Small intestine (tissue), 7 donors: ENCODE data around the gene POU2AF2. TPM values are rescaled to one million over a fixed set of nuclear protein-coding genes. Genes with fewer than 3 reads are reported as not detected.
A peak's percentile ranks its signal among the peaks of the same experiment; 100 is the strongest.
"Not testable (repeated sequence)": the region's sequence is repeated elsewhere in the genome, so short reads cannot be mapped to it uniquely, and the experiment has no call there.

ENCODE experiments used
- DNase-seq, 2 donors: peaks; one replicate each; pipeline versions ENCODE4 v3.0.0 to v3.0.0-alpha.2; 2013
- FAIRE-seq: peaks from 2 replicates; lab custom pipeline; 2012; peaks lifted over from hg19 to GRCh38; lab: Jason Lieb, UNC
- H3K27ac ChIP-seq, 3 donors: one replicate each; pipeline ENCODE4 v1.5.1; 2013; ENCODE audit warnings: low read length in 2 of 3, mild to moderate bottlenecking in 2 of 3, control low read depth in 1 of 3, inconsistent platforms in 1 of 3, low read depth in 1 of 3, moderate library complexity in 1 of 3
- H3K27me3 ChIP-seq, 3 donors: one replicate each; pipeline ENCODE4 v1.6.1; 2013; ENCODE audit warnings: low read length in 3 of 3, inconsistent platforms in 1 of 3; ENCODE audit not compliant: control insufficient read depth in 3 of 3, insufficient read depth in 3 of 3
- H3K36me3 ChIP-seq, 3 donors: one replicate each; pipeline ENCODE4 v1.6.1; 2013; ENCODE audit warnings: low read length in 3 of 3, inconsistent platforms in 1 of 3, low read depth in 1 of 3, mild to moderate bottlenecking in 1 of 3, moderate library complexity in 1 of 3; ENCODE audit not compliant: control insufficient read depth in 3 of 3, insufficient read depth in 2 of 3
- H3K4me1 ChIP-seq, 3 donors: one replicate each; pipeline ENCODE4 v1.6.1; 2013; ENCODE audit warnings: low read length in 2 of 3, inconsistent platforms in 1 of 3, low read depth in 1 of 3, mild to moderate bottlenecking in 1 of 3, moderate library complexity in 1 of 3; ENCODE audit not compliant: control insufficient read depth in 3 of 3, insufficient read depth in 2 of 3
- H3K4me3 ChIP-seq, 3 donors: one replicate each; pipeline ENCODE4 v1.5.1; 2013; ENCODE audit warnings: low read length in 3 of 3, control low read depth in 1 of 3, inconsistent platforms in 1 of 3, low read depth in 1 of 3, mild to moderate bottlenecking in 1 of 3, moderate library complexity in 1 of 3
- H3K9me3 ChIP-seq, 2 donors: one replicate each; pipeline ENCODE4 v1.6.1; 2013; ENCODE audit warnings: low read depth in 1 of 2, low read length in 1 of 2; ENCODE audit not compliant: control insufficient read depth in 2 of 2, insufficient read depth in 1 of 2
- WGBS, 3 donors: extraction: QIAGEN DNeasy Blood & Tissue Kit; methylation state at CpG; one replicate each; pipeline ENCODE4 v1.1.7; 2013; 5-methylcytosine and 5-hydroxymethylcytosine counted together
- polyA plus RNA-seq, 4 donors: library from polyadenylated mRNA; stranded (reverse) in 3 of 4; unstranded in 1 of 4; fragments of 200-250 nt in 3 of 4; fragments of 120-200 nt in 1 of 4; gene quantifications; one replicate each; pipeline versions ENCODE4 v1.2.1 to v1.2.3, GENCODE V29; 2013
- donor health status: healthy with polysubstance abuse.
- donor health status: control.
- donor health status: control.
- donor health status: Bipolar disorder and iron deficiency.
- donor health status: healthy.

POU2AF2 gene
- polyA plus RNA-seq, 4 donors = 0.46 to 2.7 (median 1.2) TPM

DNA sequence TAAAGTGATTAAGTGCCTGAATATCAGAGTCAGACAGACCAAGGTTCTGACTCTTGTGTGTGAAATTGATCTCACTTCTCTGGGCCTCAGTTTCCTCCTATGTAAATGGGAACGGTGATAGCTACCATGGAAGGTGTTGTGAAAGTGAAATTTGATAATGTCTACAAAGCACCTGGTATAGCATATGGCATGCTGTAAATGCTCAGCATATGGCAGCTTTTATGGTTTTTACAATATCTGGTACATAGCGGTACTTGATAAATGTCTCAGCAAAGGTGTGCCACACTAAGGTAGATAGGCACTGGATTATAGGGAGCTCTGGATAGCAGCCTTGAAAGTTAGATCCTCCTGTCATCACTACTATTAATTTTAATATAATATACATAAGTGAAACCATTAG is 19.9 kb downstream of the POU2AF2 start:
- Histone ChIP-seq H3K27ac (no peak overlapping the region), H3K4me1 (no peaks in the 10 kb centered on the region), H3K36me3 (no peaks in the 10 kb centered on the region), H3K27me3 (no peaks in the 10 kb centered on the region), H3K4me3 (no peak overlapping the region), H3K9me3 (no peaks in the 10 kb centered on the region)
- peak; percentile 36 to 38 for DNase-seq
- WGBS, 3 donors = 21 to 61% (median 42%) methylated on average over 2 of the region's 2 CpGs
- no peak for FAIRE-seq

DNA sequence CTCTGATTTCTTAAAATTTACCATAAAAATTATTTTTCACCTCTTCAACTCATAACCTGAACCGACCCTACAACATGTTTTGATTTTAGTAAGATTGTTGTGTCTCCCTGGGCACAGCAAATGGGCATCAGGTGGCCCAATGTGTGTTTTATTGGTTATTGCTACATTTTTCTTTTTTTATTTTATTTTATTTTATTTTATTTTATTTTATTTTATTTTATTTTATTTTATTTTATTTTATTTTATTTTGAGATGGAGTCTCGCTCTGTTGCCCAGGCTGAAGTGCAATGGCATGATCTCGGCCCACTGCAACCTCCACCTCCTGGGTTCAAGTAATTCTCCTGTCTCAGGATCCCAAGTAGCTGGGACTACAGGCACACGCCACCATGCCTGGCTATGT is 22.8 kb downstream of the POU2AF2 start:
- 44 to 73% (median 60%) methylated on average over 4 of the region's 4 CpGs for WGBS, 3 donors
- not testable (repeated sequence) for H3K4me1 ChIP-seq, H3K36me3 ChIP-seq, H3K27me3 ChIP-seq, H3K4me3 ChIP-seq, FAIRE-seq, H3K27ac ChIP-seq, H3K9me3 ChIP-seq, DNase-seq

DNA sequence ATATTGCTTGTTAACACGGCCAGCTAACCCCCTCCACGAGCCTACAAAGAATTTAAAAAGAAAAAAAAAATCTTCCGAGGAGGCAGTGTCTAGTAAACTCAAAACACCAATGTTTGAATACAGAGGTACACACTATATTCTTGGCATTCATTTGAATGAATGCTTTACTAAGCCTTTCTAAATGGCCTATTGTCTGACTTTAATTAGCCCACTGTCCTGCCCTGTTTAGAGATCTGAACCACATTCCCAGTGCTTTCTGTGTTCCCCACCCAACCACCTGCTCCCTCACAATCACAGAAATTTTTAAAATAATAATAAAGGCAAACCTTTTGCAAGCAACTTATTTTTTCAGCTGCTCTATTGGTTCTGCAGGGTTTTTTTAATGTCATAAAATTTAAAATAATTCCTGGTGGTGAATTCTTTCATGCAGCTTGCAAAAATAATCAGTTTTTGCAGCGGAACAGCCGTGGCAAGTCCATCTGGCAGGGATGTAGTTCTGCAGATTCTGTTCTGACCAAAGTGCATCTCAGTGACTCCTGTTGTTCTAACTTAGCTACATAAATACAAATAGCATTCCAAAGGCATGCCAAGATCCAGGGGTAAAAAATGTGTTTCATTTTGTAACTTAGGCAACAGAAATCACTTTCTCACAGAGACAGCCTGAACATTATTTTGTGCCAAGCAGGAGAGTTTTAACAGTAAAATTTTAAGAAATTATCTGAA is 23.8 kb downstream of the POU2AF2 start:
- Histone ChIP-seq H3K4me3 (no peak overlapping the region), H3K27ac (no peak overlapping the region), H3K4me1 (no peaks in the 10 kb centered on the region), H3K36me3 (no peaks in the 10 kb centered on the region), H3K27me3 (no peaks in the 10 kb centered on the region), H3K9me3 (no peaks in the 10 kb centered on the region)
- FAIRE-seq (no peak), DNase-seq (peak in 1 of 2 donors; percentile 16)
- 58 to 61% (median 60%) methylated on average over 5 of the region's 5 CpGs for WGBS, 3 donors

DNA sequence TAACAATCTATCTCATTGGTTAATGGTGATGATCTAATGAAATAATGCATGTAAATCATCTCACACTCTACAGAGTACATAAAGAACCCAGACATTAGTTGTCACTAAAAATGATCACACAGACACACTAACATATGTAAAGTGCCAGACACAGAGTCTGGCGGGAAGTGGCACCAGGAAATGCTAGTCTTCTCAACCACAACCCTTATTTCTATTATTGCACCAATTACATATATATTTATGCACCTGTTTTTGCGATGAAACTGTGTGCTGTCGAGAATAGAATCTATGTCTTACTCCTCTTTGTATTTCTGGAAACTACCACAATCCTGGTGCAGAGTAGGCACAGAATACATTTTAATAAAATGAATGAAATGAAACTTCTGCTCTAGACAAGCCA is 26.9 kb downstream of the POU2AF2 start:
- no peaks in the 10 kb centered on the region for H3K36me3 ChIP-seq
- 81 to 90% (median 82%) methylated on average over 3 of the region's 3 CpGs for WGBS, 3 donors
- DNase-seq = no peak
- no peak for FAIRE-seq
- H3K27me3 ChIP-seq = no peaks in the 10 kb centered on the region
- no peaks in the 10 kb centered on the region for H3K9me3 ChIP-seq
- H3K27ac ChIP-seq = no peak overlapping the region
- H3K4me1 ChIP-seq = no peaks in the 10 kb centered on the region
- H3K4me3 ChIP-seq = no peak overlapping the region

DNA sequence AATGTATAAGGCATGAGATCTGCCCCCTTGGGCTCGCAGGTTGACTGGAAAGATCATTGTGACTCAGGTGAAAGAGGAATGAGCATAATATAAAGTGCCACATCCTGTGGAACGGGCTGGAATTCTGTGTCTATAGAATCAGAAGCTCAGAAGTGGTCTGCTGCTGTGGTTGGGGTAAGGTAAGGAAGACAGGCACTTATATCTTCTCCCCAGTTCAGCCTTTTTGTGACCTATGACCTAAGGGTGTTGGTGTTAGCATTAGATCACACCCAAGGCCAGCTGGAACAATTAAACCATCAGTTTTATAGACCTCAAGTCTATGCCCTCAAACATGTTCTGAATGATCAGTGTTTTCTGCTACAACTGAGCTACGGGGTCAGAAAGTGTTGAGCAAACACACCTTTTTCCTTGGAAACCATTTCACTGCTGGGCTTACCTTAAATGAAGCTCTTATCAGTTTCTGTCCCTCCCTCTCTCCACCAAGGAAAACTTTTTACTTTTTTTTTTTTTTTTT is 37.1 kb downstream of the POU2AF2 start:
- DNase-seq (peak; percentile 62 to 68), FAIRE-seq (no peak)
- Histone ChIP-seq H3K9me3 (no peaks in the 10 kb centered on the region), H3K36me3 (no peaks in the 10 kb centered on the region), H3K4me3 (no peak overlapping the region), H3K27me3 (no peaks in the 10 kb centered on the region), H3K4me1 (peaks cover 0 to 37% (median 0%) of the 10 kb centered on the region in 3 donors), H3K27ac (peak overlapping the region in 1 of 3 donors; percentile 18)
- WGBS, 3 donors = 19 to 57% (median 20%) methylated on average over 3 of the region's 3 CpGs

DNA sequence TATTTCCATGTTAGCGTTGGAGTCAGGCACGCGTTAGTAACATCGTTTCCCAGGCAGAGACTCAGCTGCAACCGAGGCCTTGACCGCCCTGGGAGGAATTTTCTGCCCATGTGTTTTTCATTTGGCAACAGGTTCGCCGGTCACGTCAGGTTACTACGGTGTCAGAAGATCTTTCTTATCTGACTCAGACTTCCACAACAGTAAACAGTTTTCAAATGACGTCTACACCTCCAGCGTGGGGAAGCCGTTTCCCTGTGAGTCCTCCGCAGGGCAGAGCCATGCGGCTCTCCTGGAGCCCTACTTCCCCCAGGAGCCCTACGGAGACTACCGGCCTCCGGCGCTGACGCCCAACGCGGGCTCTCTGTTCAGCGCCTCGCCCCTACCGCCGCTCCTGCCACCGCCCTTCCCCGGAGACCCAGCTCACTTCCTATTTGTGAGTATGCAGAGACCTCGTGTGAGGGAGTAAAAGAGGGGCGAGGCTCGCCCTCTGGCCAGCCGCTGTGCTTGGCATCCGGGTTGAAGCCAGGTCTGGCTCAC is 38.5 kb downstream of the POU2AF2 start:
- WGBS, 3 donors = 52 to 78% (median 61%) methylated on average over 33 of the region's 33 CpGs
- H3K9me3 ChIP-seq = no peaks in the 10 kb centered on the region
- DNase-seq (peak; percentile 41 to 43), FAIRE-seq (no peak)
- H3K27me3 ChIP-seq = no peaks in the 10 kb centered on the region
- no peak overlapping the region for H3K27ac ChIP-seq
- no peaks in the 10 kb centered on the region for H3K36me3 ChIP-seq
- H3K4me1 ChIP-seq = peaks cover 0 to 37% (median 0%) of the 10 kb centered on the region in 3 donors
- no peak overlapping the region for H3K4me3 ChIP-seq

DNA sequence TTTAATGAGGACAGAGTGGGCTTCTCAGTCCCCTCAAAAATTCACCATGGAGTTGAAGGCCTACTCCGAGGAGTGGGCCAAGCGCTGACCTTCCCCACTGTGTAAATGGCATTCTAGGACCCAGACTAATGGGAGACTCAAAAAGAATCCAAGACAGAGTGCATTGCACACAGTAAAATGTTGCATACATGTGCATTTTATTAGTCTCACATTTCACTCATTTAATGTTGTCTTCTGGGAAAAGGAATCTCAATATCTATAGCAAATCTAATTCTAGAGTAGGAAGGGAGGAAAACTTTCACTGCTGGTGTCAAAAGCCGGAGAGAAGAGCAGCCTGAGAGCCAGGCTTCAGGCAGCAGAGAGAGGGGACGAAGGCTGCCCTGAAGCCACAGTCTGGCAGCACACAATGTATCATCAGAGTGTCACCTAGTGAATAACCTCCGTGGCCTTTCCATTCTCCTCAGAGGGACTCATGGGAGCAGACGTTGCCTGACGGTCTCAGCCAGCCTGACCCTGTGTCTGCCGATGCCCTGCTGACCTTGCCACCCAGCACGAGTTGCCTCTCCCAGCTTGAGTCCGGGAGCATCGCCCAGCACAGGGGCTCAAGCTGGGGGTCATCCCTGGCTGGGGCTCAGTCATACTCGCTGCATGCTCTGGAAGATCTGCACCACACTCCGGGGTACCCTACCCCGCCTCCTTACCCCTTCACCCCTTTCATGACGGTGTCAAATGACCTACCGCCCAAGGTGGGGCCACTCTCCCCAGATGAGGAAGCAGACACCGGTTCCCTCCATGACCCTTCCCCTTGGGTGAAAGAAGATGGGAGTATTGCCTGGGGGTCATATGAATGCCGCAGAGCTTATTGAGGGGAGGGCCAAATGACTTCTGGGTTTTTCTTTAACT is 39.9 kb downstream of the POU2AF2 start:
- Histone ChIP-seq H3K27me3 (no peaks in the 10 kb centered on the region), H3K4me3 (no peak overlapping the region), H3K36me3 (no peaks in the 10 kb centered on the region), H3K4me1 (peaks cover 0 to 33% (median 0%) of the 10 kb centered on the region in 3 donors), H3K9me3 (no peaks in the 10 kb centered on the region), H3K27ac (no peak overlapping the region)
- 75 to 82% (median 75%) methylated on average over 18 of the region's 18 CpGs for WGBS, 3 donors
- DNase-seq (peak in 1 of 2 donors; percentile 62), FAIRE-seq (no peak)

DNA sequence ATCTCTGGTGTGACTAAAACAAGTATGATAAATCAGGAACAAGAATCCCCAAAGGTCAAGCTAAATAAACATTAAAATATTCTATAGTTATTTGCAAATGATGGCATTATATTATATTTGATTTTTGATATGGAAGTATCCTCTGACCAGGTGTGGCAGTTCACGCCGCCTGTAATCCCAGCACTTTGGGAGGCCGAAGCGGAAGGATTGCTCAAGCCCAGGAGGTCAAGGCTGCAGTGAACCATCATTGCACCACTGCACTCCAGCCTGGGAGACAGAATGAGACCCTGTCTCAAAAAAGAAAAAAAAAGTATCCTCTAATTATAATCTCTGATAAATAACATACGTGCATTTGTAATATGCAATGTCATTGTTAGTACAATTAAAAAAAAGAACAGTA is 46.2 kb downstream of the POU2AF2 start:
- H3K36me3 ChIP-seq = peaks cover 0 to 2% (median 0%) of the 10 kb centered on the region in 3 donors
- DNase-seq (no peak), FAIRE-seq (no peak)
- H3K27ac ChIP-seq = no peak overlapping the region
- H3K27me3 ChIP-seq = no peaks in the 10 kb centered on the region
- no peak overlapping the region for H3K4me3 ChIP-seq
- 60 to 91% (median 80%) methylated on average over 5 of the region's 5 CpGs for WGBS, 3 donors
- H3K9me3 ChIP-seq = no peaks in the 10 kb centered on the region
- H3K4me1 ChIP-seq = no peaks in the 10 kb centered on the region
